ENCODE measurements around the gene BANF2. TPM values are rescaled to one million over a fixed set of nuclear protein-coding genes. Genes with fewer than 3 reads are reported as not detected.

The BANF2 gene
- total RNA-seq, 4 donors from 2014 or later: not detected

- Histone ChIP-seq H3K27ac (no peak overlapping the region), H3K9me3 (no peaks in the 10 kb centered on the region), H3K36me3 (no peaks in the 10 kb centered on the region), H3K4me1 (peaks cover 0 to 10% (median 0%) of the 10 kb centered on the region in 4 donors), H3K4me3 (no peak overlapping the region), H3K27me3 (no peaks in the 10 kb centered on the region)
- TF ChIP-seq POLR2A (IDR thresholded peaks at IDR 0.05): no peak
- TF ChIP-seq CTCF (IDR thresholded peaks at IDR 0.05): no peak
- TF ChIP-seq EP300 (IDR thresholded peaks at IDR 0.05): no peak
- DNase-seq (ENCODE audit: low spot score in 2 of 2): no peak
- 77 to 95% methylated on average over 3 of the region's 3 CpGs for WGBS, 2 donors
Measured at GRCh38 chr20:17782768-17783167, 83.0 kb downstream of the BANF2 start.

- TF ChIP-seq POLR2A (IDR thresholded peaks at IDR 0.05) (no peak), EP300 (IDR thresholded peaks at IDR 0.05) (no peak), CTCF (IDR thresholded peaks at IDR 0.05) (no peak)
- H3K4me1 ChIP-seq: peaks cover 0 to 10% (median 0%) of the 10 kb centered on the region in 4 donors
- H3K27ac ChIP-seq: no peak overlapping the region
- no peaks in the 10 kb centered on the region for H3K9me3 ChIP-seq
- no peak for DNase-seq (ENCODE audit: low spot score in 2 of 2)
- no peaks in the 10 kb centered on the region for H3K27me3 ChIP-seq
- H3K36me3 ChIP-seq: no peaks in the 10 kb centered on the region
- 55% methylated on average over 6 of the region's 6 CpGs for WGBS, 2 donors
- H3K4me3 ChIP-seq: no peak overlapping the region
Measured at GRCh38 chr20:17783671-17784070, 83.9 kb downstream of the BANF2 start.

- TF ChIP-seq POLR2A (IDR thresholded peaks at IDR 0.05) (no peak), EP300 (IDR thresholded peaks at IDR 0.05) (no peak), CTCF (IDR thresholded peaks at IDR 0.05) (no peak)
- no peaks in the 10 kb centered on the region for H3K9me3 ChIP-seq
- 85 to 95% methylated on average over 5 of the region's 5 CpGs for WGBS, 2 donors
- no peaks in the 10 kb centered on the region for H3K36me3 ChIP-seq
- H3K4me1 ChIP-seq: peaks cover 0 to 10% (median 0%) of the 10 kb centered on the region in 4 donors
- H3K27ac ChIP-seq: no peak overlapping the region
- H3K4me3 ChIP-seq: no peak overlapping the region
- H3K27me3 ChIP-seq: no peaks in the 10 kb centered on the region
- no peak for DNase-seq (ENCODE audit: low spot score in 2 of 2)
Measured at GRCh38 chr20:17785007-17785406, 85.2 kb downstream of the BANF2 start.

Other genes with a start within 250 kb of the BANF2 start
- gene BFSP1, start 168.6 kb upstream of the BANF2 start, total RNA-seq: 1 to 10 TPM in 1 of 4 donors, under 1 TPM in 2, not detected in 1; 0.39 to 5.9 (median 0.63) TPM
- gene DSTN, start 129.9 kb upstream of the BANF2 start, total RNA-seq: 100 to 1,000 TPM; 166 to 322 (median 242) TPM
- gene RRBP1, start 17.7 kb upstream of the BANF2 start, total RNA-seq: 100 to 1,000 TPM in 1 of 4 donors, 10 to 100 TPM in 3; 76.5 to 162 (median 83.9) TPM